SK-N-SH (cell line): ENCODE results near the gene ENPEP. TPM values are rescaled to one million over a fixed set of nuclear protein-coding genes. Genes with fewer than 3 reads are reported as not detected.

Experiments used
- CTCF ChIA-PET: fragments of 300-600, 350-600 bp; formaldehyde crosslinking; extraction: SDS; loops from one replicate; lab custom pipeline; 2021; lab: Yijun Ruan, JAX
- POLR2A ChIA-PET: fragments of 350-600 bp; sonication (Branson Sonifier 250); formaldehyde crosslinking; extraction: SDS; loops from one replicate; lab custom pipeline; 2020; ENCODE audit warnings: antibody characterized with exemption, inconsistent platforms; lab: Yijun Ruan, JAX
- DNase-seq: peaks from one replicate; pipeline ENCODE4 v3.0.0; 2012
- H2AFZ ChIP-seq: fragments of 200-600 bp; sonication (generic); 2 replicates; pipeline ENCODE4 v1.8.1; 2016; ENCODE audit warnings: antibody characterized with exemption, mild to moderate bottlenecking, low read depth
- H3F3A ChIP-seq: fragments of 200-600 bp; sonication (generic); replicated peaks from 2 replicates; pipeline ENCODE3; 2016; ENCODE audit warnings: antibody characterized with exemption, mild to moderate bottlenecking; ENCODE audit not compliant: insufficient read depth
- H3K27ac ChIP-seq, 2 experiments: fragments of 200-500 bp in 1 of 2; fragments of 200-600 bp in 1 of 2; sonication (Bioruptor generic) in 1 of 2; sonication (generic), shearing (Covaris generic) in 1 of 2; 2 replicates each; pipeline versions ENCODE4 v1.5.1 to v1.6.1; 2014 to 2016; ENCODE audit warnings: low read depth in 2 of 2, inconsistent platforms in 1 of 2, low read length in 1 of 2, mild to moderate bottlenecking in 1 of 2, mixed read lengths in 1 of 2
- H3K27me3 ChIP-seq: fragments of 200-600 bp; sonication (generic), shearing (Covaris generic); 2 replicates; pipeline ENCODE4 v1.6.1; 2016; ENCODE audit warnings: mixed run types; ENCODE audit not compliant: insufficient read depth
- H3K36me3 ChIP-seq, 2 experiments: fragments of 200-500 bp in 1 of 2; fragments of 200-600 bp in 1 of 2; sonication (Bioruptor generic) in 1 of 2; sonication (generic) in 1 of 2; replicated peaks in 1 of 2; 2 replicates each; pipeline versions ENCODE3 to v1.5.1; 2014 to 2016; ENCODE audit warnings: low read length in 1 of 2, mild to moderate bottlenecking in 1 of 2; ENCODE audit not compliant: insufficient read depth in 2 of 2, control insufficient read depth in 1 of 2
- H3K4me1 ChIP-seq, 2 experiments: fragments of 200-500 bp in 1 of 2; fragments of 200-600 bp in 1 of 2; sonication (Bioruptor generic) in 1 of 2; sonication (generic), shearing (Covaris generic) in 1 of 2; 2 replicates each; pipeline versions ENCODE4 v1.5.1 to v1.6.1; 2014 to 2016; ENCODE audit warnings: low read depth in 1 of 2, low read length in 1 of 2, mixed run types in 1 of 2; ENCODE audit not compliant: insufficient read depth in 2 of 2, control insufficient read depth in 1 of 2
- H3K4me2 ChIP-seq: fragments of 200-600 bp; sonication (generic), shearing (Covaris generic); 2 replicates; pipeline ENCODE4 v1.6.1; 2017; ENCODE audit warnings: mixed run types
- H3K4me3 ChIP-seq, 2 experiments: fragments of 200-500 bp in 1 of 2; fragments of 200-600 bp in 1 of 2; sonication (Bioruptor generic) in 1 of 2; sonication (generic), shearing (Covaris generic) in 1 of 2; 2 replicates each; pipeline versions ENCODE4 v1.5.1 to v1.8.1; 2014 to 2016; ENCODE audit warnings: low read depth in 2 of 2, inconsistent platforms in 1 of 2, low read length in 1 of 2, mild to moderate bottlenecking in 1 of 2, mixed read lengths in 1 of 2, moderate library complexity in 1 of 2
- H3K79me2 ChIP-seq: fragments of 200-600 bp; sonication (generic); 2 replicates; pipeline ENCODE4 v1.8.1; 2017; ENCODE audit warnings: mild to moderate bottlenecking; ENCODE audit not compliant: insufficient read depth
- H3K9ac ChIP-seq: fragments of 200-600 bp; sonication (generic); 2 replicates; pipeline ENCODE4 v1.6.1; 2017; ENCODE audit warnings: mixed run types
- H3K9me2 ChIP-seq: fragments of 200-600 bp; sonication (generic); 2 replicates; pipeline ENCODE4 v1.6.1; 2017; ENCODE audit warnings: mixed run types
- H3K9me3 ChIP-seq: fragments of 200-600 bp; sonication (generic); 2 replicates; pipeline ENCODE4 v1.6.1; 2017; ENCODE audit warnings: mixed run types, mild to moderate bottlenecking, moderate library complexity
- H4K20me1 ChIP-seq: fragments of 200-600 bp; sonication (generic); 2 replicates; pipeline ENCODE4 v1.6.1; 2017; ENCODE audit warnings: mild to moderate bottlenecking, mixed run types; ENCODE audit not compliant: insufficient read depth
- EP300 ChIP-seq, 2 experiments: IDR thresholded peaks; 2 replicates each; pipeline versions ENCODE4 v1.4.0 to v1.6.1; 2012; ENCODE audit warnings: borderline replicate concordance in 1 of 2, low read depth in 1 of 2, low read length in 1 of 2
- EZH2phosphoT487 ChIP-seq: fragments of 200-600 bp; sonication (generic); IDR thresholded peaks from 2 replicates; pipeline ENCODE4 v1.6.1; 2017; ENCODE audit warnings: low read depth, mixed run types, mild to moderate bottlenecking, antibody characterized with exemption, moderate library complexity, borderline replicate concordance
- MEF2A ChIP-seq: IDR thresholded peaks from 2 replicates; pipeline ENCODE4 v1.4.0; 2012; ENCODE audit warnings: low read depth, borderline replicate concordance
- NFIC ChIP-seq: IDR thresholded peaks from 2 replicates; pipeline ENCODE4 v1.4.0; 2012; ENCODE audit warnings: borderline replicate concordance
- SMC3 ChIP-seq: IDR thresholded peaks from 2 replicates; pipeline ENCODE4 v1.6.1; 2012; ENCODE audit warnings: low read depth, low read length, improper control_type of control experiment
- TAF1 ChIP-seq: IDR thresholded peaks from 2 replicates; pipeline ENCODE4 v1.6.1; 2012; ENCODE audit warnings: low read depth, mild to moderate bottlenecking, low read length, moderate library complexity, borderline replicate concordance
- TEAD4 ChIP-seq: IDR thresholded peaks from 2 replicates; pipeline ENCODE4 v1.4.0; 2012; ENCODE audit warnings: mild to moderate bottlenecking, borderline replicate concordance; ENCODE audit not compliant: insufficient read depth
- WGBS: methylation state at CpG from one replicate; pipeline ENCODE4 v1.1.6; 2017; ENCODE audit warnings: low lambda C conversion rate; 5-methylcytosine and 5-hydroxymethylcytosine counted together
- polyA plus RNA-seq, 3 experiments: library from polyadenylated mRNA; depleted of rRNA; stranded (reverse); fragments of >200 nt; gene quantifications; 2 replicates each; pipeline ENCODE4 v1.2.3, GENCODE V29; 2012
- TF ChIP-seq, protein P1 (sequence below): IDR thresholded peaks from 2 replicates; pipeline ENCODE4 v1.6.1; 2012; ENCODE audit warnings: mild to moderate bottlenecking, low read depth, low read length, moderate library complexity
- TF ChIP-seq, protein P2 (sequence below): fragments of 200-600 bp; sonication (generic); IDR thresholded peaks from 2 replicates; pipeline ENCODE4 v1.6.1; 2017; ENCODE audit warnings: antibody characterized with exemption, mild to moderate bottlenecking, moderate library complexity
- TF ChIP-seq, protein P3 (sequence below): IDR thresholded peaks from 2 replicates; pipeline ENCODE4; 2012
- TF ChIP-seq, protein P4 (sequence below): fragments of 150-350 bp; IDR thresholded peaks from 2 replicates; pipeline ENCODE4 v1.6.1; 2016; ENCODE audit warnings: mild to moderate bottlenecking, low read depth, low read length

Gene ENPEP
- polyA plus RNA-seq, 1 of the 3 experiments (the other 2 are of a cell fraction): 0.16 TPM

DNA sequence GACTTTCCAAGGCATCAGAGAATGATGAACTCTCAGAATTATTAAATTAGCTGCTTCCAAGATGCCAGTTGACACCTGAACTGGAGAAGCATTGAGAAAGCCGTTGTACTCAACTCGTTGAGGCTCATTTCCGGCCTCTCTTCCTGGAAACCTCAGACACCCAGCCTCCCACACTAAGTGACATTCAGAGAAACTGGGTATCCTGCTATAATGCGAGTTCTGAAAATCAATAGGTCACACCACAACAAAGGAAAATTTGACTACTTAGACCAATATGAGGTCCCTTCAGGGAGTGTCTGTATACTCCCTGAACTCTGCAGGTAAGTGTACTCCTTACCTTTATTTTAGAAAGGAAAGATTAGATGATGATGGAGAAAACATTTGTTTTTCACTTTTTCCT, 51.2 kb downstream of the ENPEP start:
- Histone ChIP-seq H3K9me2 (no peaks in the 10 kb centered on the region), H3K36me3 (no peaks in the 10 kb centered on the region), H3K4me2 (no peak overlapping the region), H3K27me3 (peaks cover 14% of the 10 kb centered on the region; the same call in 1 of the 2 replicates), H3K9me3 (no peaks in the 10 kb centered on the region), H2AFZ (no peak overlapping the region), H3K9ac (no peak overlapping the region), H3K79me2 (no peaks in the 10 kb centered on the region), H3F3A (no peaks in the 10 kb centered on the region), H3K27ac (no peak overlapping the region), H3K4me3 (no peak overlapping the region), H4K20me1 (no peaks in the 10 kb centered on the region), H3K4me1 (no peaks in the 10 kb centered on the region)
- 26% methylated on average over 4 of the region's 4 CpGs for WGBS
- ChIA-PET POLR2A (no interaction called here), CTCF (interaction anchor here (1.0 to 18.9 kb wide), 2 partner anchors 13 to 525 kb away, joined by 3 to 591 read pairs; no protein-coding TSS in a partner anchor)
- TF ChIP-seq TEAD4: no peak
- TF ChIP-seq NFIC: no peak
- TF ChIP-seq MEF2A: no peak
- no peak for TF ChIP-seq EZH2phosphoT487
- TF ChIP-seq, protein P1, sequence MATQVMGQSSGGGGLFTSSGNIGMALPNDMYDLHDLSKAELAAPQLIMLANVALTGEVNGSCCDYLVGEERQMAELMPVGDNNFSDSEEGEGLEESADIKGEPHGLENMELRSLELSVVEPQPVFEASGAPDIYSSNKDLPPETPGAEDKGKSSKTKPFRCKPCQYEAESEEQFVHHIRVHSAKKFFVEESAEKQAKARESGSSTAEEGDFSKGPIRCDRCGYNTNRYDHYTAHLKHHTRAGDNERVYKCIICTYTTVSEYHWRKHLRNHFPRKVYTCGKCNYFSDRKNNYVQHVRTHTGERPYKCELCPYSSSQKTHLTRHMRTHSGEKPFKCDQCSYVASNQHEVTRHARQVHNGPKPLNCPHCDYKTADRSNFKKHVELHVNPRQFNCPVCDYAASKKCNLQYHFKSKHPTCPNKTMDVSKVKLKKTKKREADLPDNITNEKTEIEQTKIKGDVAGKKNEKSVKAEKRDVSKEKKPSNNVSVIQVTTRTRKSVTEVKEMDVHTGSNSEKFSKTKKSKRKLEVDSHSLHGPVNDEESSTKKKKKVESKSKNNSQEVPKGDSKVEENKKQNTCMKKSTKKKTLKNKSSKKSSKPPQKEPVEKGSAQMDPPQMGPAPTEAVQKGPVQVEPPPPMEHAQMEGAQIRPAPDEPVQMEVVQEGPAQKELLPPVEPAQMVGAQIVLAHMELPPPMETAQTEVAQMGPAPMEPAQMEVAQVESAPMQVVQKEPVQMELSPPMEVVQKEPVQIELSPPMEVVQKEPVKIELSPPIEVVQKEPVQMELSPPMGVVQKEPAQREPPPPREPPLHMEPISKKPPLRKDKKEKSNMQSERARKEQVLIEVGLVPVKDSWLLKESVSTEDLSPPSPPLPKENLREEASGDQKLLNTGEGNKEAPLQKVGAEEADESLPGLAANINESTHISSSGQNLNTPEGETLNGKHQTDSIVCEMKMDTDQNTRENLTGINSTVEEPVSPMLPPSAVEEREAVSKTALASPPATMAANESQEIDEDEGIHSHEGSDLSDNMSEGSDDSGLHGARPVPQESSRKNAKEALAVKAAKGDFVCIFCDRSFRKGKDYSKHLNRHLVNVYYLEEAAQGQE: no peak
- no peak for TF ChIP-seq SMC3
- no peak for TF ChIP-seq EP300 (IDR thresholded peaks at IDR 0.05; ENCODE audit: borderline replicate concordance in 1 of 2, low read depth in 1 of 2, low read length in 1 of 2)
- TF ChIP-seq TAF1: no peak
- TF ChIP-seq, protein P2, sequence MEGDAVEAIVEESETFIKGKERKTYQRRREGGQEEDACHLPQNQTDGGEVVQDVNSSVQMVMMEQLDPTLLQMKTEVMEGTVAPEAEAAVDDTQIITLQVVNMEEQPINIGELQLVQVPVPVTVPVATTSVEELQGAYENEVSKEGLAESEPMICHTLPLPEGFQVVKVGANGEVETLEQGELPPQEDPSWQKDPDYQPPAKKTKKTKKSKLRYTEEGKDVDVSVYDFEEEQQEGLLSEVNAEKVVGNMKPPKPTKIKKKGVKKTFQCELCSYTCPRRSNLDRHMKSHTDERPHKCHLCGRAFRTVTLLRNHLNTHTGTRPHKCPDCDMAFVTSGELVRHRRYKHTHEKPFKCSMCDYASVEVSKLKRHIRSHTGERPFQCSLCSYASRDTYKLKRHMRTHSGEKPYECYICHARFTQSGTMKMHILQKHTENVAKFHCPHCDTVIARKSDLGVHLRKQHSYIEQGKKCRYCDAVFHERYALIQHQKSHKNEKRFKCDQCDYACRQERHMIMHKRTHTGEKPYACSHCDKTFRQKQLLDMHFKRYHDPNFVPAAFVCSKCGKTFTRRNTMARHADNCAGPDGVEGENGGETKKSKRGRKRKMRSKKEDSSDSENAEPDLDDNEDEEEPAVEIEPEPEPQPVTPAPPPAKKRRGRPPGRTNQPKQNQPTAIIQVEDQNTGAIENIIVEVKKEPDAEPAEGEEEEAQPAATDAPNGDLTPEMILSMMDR: no peak
- TF ChIP-seq, protein P3, sequence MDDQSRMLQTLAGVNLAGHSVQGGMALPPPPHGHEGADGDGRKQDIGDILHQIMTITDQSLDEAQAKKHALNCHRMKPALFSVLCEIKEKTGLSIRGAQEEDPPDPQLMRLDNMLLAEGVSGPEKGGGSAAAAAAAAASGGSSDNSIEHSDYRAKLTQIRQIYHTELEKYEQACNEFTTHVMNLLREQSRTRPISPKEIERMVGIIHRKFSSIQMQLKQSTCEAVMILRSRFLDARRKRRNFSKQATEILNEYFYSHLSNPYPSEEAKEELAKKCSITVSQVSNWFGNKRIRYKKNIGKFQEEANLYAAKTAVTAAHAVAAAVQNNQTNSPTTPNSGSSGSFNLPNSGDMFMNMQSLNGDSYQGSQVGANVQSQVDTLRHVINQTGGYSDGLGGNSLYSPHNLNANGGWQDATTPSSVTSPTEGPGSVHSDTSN: no peak
- TF ChIP-seq, protein P4, sequence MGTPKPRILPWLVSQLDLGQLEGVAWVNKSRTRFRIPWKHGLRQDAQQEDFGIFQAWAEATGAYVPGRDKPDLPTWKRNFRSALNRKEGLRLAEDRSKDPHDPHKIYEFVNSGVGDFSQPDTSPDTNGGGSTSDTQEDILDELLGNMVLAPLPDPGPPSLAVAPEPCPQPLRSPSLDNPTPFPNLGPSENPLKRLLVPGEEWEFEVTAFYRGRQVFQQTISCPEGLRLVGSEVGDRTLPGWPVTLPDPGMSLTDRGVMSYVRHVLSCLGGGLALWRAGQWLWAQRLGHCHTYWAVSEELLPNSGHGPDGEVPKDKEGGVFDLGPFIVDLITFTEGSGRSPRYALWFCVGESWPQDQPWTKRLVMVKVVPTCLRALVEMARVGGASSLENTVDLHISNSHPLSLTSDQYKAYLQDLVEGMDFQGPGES: no peak
- DNase-seq: no peak
